Left ventricle myocardium inferior (tissue), 1 donor: ENCODE measurements around the gene C20orf173. TPM values are rescaled to one million over a fixed set of nuclear protein-coding genes. Genes with fewer than 3 reads are reported as not detected.

Experiments
- DNase-seq: peaks from one replicate; pipeline ENCODE4 v3.0.0-alpha.2; 2020
- H3K27ac ChIP-seq: fragments of 200-600 bp; replicated peaks from 2 replicates; pipeline ENCODE4 v1.8.0; 2021
- H3K27me3 ChIP-seq: fragments of 200-600 bp; 2 replicates; pipeline ENCODE4 v1.8.0; 2021; ENCODE audit warnings: low read depth
- H3K36me3 ChIP-seq: fragments of 200-600 bp; 2 replicates; pipeline ENCODE4 v1.8.0; 2021
- H3K4me1 ChIP-seq: fragments of 200-600 bp; 2 replicates; pipeline ENCODE4 v1.8.0; 2021
- H3K4me3 ChIP-seq: fragments of 200-600 bp; 2 replicates; pipeline ENCODE4 v1.8.0; 2021; ENCODE audit warnings: mild to moderate bottlenecking, moderate library complexity
- H3K9me3 ChIP-seq: fragments of 200-600 bp; replicated peaks from 2 replicates; pipeline ENCODE4 v1.8.0; 2021
- intact Hi-C: fragments of 100-400 bp; cut with micrococcal nuclease; formaldehyde crosslinking; loops from one replicate; pipeline ENCODE4 v1.11.0; 2022
- total RNA-seq: library from RNA; stranded (reverse); fragmentation: NEBNext Ultra II Directional; extraction: Animal tissue kit (Norgen Biotek cat#: 25700); gene quantifications from one replicate; pipeline ENCODE4 v1.2.1, GENCODE V29; 2021
- TF ChIP-seq, protein P1 (sequence below): fragments of 200-600 bp; IDR thresholded peaks from 2 replicates; pipeline ENCODE4 v1.8.0; 2021; ENCODE audit warnings: antibody characterized with exemption, mild to moderate bottlenecking, borderline replicate concordance
- donor health status: DM: no; HTN: yes; CAD: no; lungs with severe emphysema.

The C20orf173 gene
- total RNA-seq, 1 donor from 2014 or later: not detected

- no peak overlapping the region for H3K27ac ChIP-seq
- H3K4me1 ChIP-seq: peaks cover 4% of the 10 kb centered on the region
- no peak overlapping the region for H3K4me3 ChIP-seq
- intact Hi-C loops: no loop called here
- TF ChIP-seq, protein P1, sequence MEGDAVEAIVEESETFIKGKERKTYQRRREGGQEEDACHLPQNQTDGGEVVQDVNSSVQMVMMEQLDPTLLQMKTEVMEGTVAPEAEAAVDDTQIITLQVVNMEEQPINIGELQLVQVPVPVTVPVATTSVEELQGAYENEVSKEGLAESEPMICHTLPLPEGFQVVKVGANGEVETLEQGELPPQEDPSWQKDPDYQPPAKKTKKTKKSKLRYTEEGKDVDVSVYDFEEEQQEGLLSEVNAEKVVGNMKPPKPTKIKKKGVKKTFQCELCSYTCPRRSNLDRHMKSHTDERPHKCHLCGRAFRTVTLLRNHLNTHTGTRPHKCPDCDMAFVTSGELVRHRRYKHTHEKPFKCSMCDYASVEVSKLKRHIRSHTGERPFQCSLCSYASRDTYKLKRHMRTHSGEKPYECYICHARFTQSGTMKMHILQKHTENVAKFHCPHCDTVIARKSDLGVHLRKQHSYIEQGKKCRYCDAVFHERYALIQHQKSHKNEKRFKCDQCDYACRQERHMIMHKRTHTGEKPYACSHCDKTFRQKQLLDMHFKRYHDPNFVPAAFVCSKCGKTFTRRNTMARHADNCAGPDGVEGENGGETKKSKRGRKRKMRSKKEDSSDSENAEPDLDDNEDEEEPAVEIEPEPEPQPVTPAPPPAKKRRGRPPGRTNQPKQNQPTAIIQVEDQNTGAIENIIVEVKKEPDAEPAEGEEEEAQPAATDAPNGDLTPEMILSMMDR: no peak
- H3K9me3 ChIP-seq: no peaks in the 10 kb centered on the region
- DNase-seq: no peak
- no peaks in the 10 kb centered on the region for H3K27me3 ChIP-seq
- H3K36me3 ChIP-seq: peaks cover 93% of the 10 kb centered on the region
These were observed 37.6 kb downstream of the C20orf173 start for GRCh38 chr20:35491823-35492222.

- Histone ChIP-seq H3K36me3 (peaks cover 91% of the 10 kb centered on the region), H3K27ac (no peak overlapping the region), H3K27me3 (no peaks in the 10 kb centered on the region), H3K4me3 (peak overlapping the region; percentile 48), H3K9me3 (no peaks in the 10 kb centered on the region), H3K4me1 (no peaks in the 10 kb centered on the region)
- intact Hi-C loops: no loop called here
- TF ChIP-seq, protein P1: no peak
- no peak for DNase-seq
These were observed 38.7 kb downstream of the C20orf173 start for GRCh38 chr20:35490736-35491181.

GRCh38 chr20:35489717-35490116, 39.7 kb downstream of the C20orf173 start:
- Histone ChIP-seq H3K27ac (no peak overlapping the region), H3K36me3 (peaks cover 87% of the 10 kb centered on the region), H3K9me3 (no peaks in the 10 kb centered on the region), H3K27me3 (no peaks in the 10 kb centered on the region), H3K4me3 (no peak overlapping the region), H3K4me1 (no peaks in the 10 kb centered on the region)
- TF ChIP-seq, protein P1: no peak
- intact Hi-C loops: no loop called here
- no peak for DNase-seq

- DNase-seq: no peak
- Histone ChIP-seq H3K9me3 (peaks cover 8% of the 10 kb centered on the region), H3K4me1 (no peaks in the 10 kb centered on the region), H3K36me3 (peaks cover 82% of the 10 kb centered on the region), H3K4me3 (no peak overlapping the region), H3K27me3 (no peaks in the 10 kb centered on the region), H3K27ac (no peak overlapping the region)
- intact Hi-C loops: no loop called here
- TF ChIP-seq, protein P1: no peak
These were observed 42.0 kb downstream of the C20orf173 start for GRCh38 chr20:35487479-35487878.

DNA sequence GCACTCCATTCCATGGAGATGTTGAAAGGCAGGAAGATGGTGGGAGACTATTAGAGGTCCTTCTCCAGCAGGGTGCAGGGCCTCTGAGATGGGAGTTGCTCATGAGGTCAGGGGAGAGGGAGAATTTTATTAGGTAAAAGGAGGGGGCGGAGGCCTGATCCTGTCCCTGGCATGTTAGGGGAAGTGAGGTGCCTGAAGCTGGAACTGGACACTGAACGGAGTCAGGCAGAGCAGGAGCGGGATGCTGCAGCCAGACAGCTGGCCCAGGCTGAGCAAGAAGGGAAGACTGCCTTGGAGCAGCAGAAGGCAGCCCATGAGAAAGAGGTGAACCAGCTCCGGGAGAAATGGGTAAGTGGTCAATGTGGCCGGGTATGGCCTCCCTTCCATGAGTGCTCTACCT, 49.7 kb downstream of the C20orf173 start:
- H3K36me3 ChIP-seq: peaks cover 92% of the 10 kb centered on the region
- intact Hi-C loops: no loop called here
- H3K27ac ChIP-seq: no peak overlapping the region
- DNase-seq: no peak
- no peak overlapping the region for H3K4me3 ChIP-seq
- TF ChIP-seq, protein P1: no peak
- no peaks in the 10 kb centered on the region for H3K27me3 ChIP-seq
- peaks cover 8% of the 10 kb centered on the region for H3K9me3 ChIP-seq
- H3K4me1 ChIP-seq: no peaks in the 10 kb centered on the region
